Activated T-cell treated with anti-CD3 and anti-CD28 coated beads, Interleukin-2, amount 50 U/mL, for 24 hours (primary cell): ENCODE measurements around the gene CDC34.
A peak's percentile ranks its signal among the peaks of the same experiment; 100 is the strongest.

Source experiments
- DNase-seq: peaks from one replicate; pipeline ENCODE4 v3.0.0-alpha.2; 2020
- H3K27ac Mint-ChIP-seq: 2 replicates; pipeline ENCODE4 v1.8.0; 2020; ENCODE audit warnings: mild to moderate bottlenecking, mixed read lengths
- H3K27me3 Mint-ChIP-seq: 2 replicates; pipeline ENCODE4 v1.8.0; 2020; ENCODE audit warnings: mixed read lengths
- H3K36me3 Mint-ChIP-seq: 2 replicates; pipeline ENCODE4 v1.8.0; 2020; ENCODE audit warnings: low read depth, mixed read lengths
- H3K4me1 Mint-ChIP-seq: 2 replicates; pipeline ENCODE4 v1.8.0; 2020; ENCODE audit warnings: low read depth, mixed read lengths
- H3K4me3 Mint-ChIP-seq: 2 replicates; pipeline ENCODE4 v1.8.0; 2020; ENCODE audit warnings: mild to moderate bottlenecking, moderate library complexity, mixed read lengths
- H3K9me3 Mint-ChIP-seq: 2 replicates; pipeline ENCODE4 v1.8.0; 2020; ENCODE audit warnings: mixed read lengths

Gene CDC34

GRCh38 chr19:588093-588740 is 56.7 kb downstream of the CDC34 start:
- Mint-ChIP-seq H3K36me3 (no peaks in the 10 kb centered on the region), H3K4me1 (peaks cover 14% of the 10 kb centered on the region), H3K27me3 (peaks cover 47% of the 10 kb centered on the region), H3K9me3 (no peaks in the 10 kb centered on the region), H3K27ac (no peak overlapping the region), H3K4me3 (no peak overlapping the region)
- DNase-seq: peak; percentile 76

- Mint-ChIP-seq H3K9me3 (no peaks in the 10 kb centered on the region), H3K4me3 (no peak overlapping the region), H3K27me3 (peaks cover 54% of the 10 kb centered on the region), H3K36me3 (no peaks in the 10 kb centered on the region), H3K27ac (no peak overlapping the region), H3K4me1 (peaks cover 12% of the 10 kb centered on the region)
- DNase-seq: no peak
Observed at GRCh38 chr19:588741-589692, 57.5 kb downstream of the CDC34 start.

GRCh38 chr19:589693-590395 is 58.3 kb downstream of the CDC34 start, which contains the start of gene HCN2:
Gene HCN2 (plus strand): TSS chr19:589881. CDS start chr19:589946, 65 bp downstream.
- Mint-ChIP-seq H3K4me3 (no peak within 1 kb of the TSS), H3K27ac (no peak within 1 kb of the TSS), H3K9me3 (no peaks in the 10 kb centered on the region), H3K4me1 (peaks cover 11% of the 10 kb centered on the region), H3K36me3 (no peaks in the 10 kb centered on the region), H3K27me3 (peaks cover 54% of the 10 kb centered on the region)
- DNase-seq: no peak

- H3K27ac Mint-ChIP-seq: no peak overlapping the region
- H3K9me3 Mint-ChIP-seq: no peaks in the 10 kb centered on the region
- no peak overlapping the region for H3K4me3 Mint-ChIP-seq
- H3K4me1 Mint-ChIP-seq: peaks cover 11% of the 10 kb centered on the region
- H3K36me3 Mint-ChIP-seq: no peaks in the 10 kb centered on the region
- DNase-seq: peak; percentile 55
- H3K27me3 Mint-ChIP-seq: peaks cover 54% of the 10 kb centered on the region
Observed at GRCh38 chr19:590396-590745, 58.8 kb downstream of the CDC34 start.

DNA sequence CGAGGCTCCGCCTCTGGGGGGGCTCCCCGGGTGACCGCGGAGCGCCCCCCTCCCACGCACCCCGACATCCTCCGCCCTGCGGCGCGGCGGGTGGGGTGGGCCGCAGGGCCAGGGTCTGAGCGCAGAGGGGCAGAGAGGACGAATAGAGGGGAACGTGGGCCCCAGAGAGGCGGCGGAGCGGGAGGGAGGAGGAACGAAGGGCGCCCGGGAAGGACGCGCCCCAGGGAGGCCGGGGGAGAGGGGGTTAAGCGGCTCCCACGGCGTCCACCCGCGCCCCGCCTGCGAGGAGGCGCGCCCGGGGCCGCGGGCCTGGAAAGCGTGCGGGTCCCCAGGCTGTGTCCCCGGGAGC is 59.2 kb downstream of the CDC34 start:
- Mint-ChIP-seq H3K27ac (no peak overlapping the region), H3K4me3 (no peak overlapping the region), H3K9me3 (no peaks in the 10 kb centered on the region), H3K4me1 (peaks cover 11% of the 10 kb centered on the region), H3K36me3 (no peaks in the 10 kb centered on the region), H3K27me3 (peaks cover 54% of the 10 kb centered on the region)
- DNase-seq: no peak

DNA sequence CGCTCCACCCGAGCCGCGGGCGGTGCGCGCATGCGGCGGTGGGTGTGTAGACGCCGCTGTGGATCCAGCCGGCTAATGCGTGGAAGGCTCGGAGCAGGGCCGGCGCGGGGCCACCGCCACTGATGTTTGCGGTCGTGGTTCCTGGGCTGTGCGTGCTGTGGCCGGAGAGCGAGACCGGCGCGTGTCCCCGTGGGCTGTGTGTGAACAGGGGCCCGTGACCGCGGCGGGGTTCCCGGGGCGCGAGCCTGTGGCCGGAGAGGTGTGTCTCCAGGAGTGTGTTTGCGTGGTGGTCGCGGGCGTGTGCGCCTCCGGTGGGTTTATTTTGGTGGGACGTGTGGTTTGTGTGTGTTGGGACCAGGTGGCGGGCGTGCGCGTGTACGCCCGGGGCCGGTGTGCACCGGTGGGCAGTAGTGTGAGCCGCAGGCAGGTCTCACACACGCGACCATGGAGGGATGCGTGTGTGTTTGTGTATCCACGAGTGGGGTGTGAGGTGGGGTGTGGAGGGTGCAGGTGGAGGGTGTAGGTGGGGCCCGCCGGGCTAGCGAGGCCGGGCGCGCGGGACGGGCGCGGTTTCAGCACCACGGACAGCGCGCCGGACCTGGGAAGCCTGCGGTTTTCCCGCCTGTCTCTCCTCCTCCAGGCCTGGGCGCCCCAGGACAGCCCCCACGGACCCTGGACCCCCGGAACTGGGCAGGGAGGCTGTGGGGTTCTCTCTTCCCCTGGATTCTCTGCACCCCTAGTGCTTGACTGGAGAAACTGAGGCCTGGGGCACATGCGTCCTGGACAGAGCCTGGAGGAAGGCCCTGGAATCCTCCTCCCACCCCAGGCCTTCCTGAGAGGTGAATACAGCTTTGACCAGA is 59.8 kb downstream of the CDC34 start:
- H3K36me3 Mint-ChIP-seq: no peaks in the 10 kb centered on the region
- peak overlapping the region; percentile 44 for H3K27ac Mint-ChIP-seq
- no peaks in the 10 kb centered on the region for H3K9me3 Mint-ChIP-seq
- peaks cover 50% of the 10 kb centered on the region for H3K27me3 Mint-ChIP-seq
- no peak for DNase-seq
- H3K4me1 Mint-ChIP-seq: peaks cover 11% of the 10 kb centered on the region
- H3K4me3 Mint-ChIP-seq: no peak overlapping the region
